OCI-LY3 (cell line): ENCODE data around the gene LMAN2.

Source experiments
- H2AFZ ChIP-seq: fragments of 200-600, 300-600 bp; shearing (Covaris generic); 2 replicates; pipeline ENCODE4 v1.6.0; 2014; ENCODE audit warnings: antibody characterized with exemption, low read depth, low read length
- H3K27ac ChIP-seq: fragments of 200-600, 300-600 bp; sonication (generic); 2 replicates; pipeline ENCODE4 v1.5.1; 2014; ENCODE audit warnings: mild to moderate bottlenecking, low read length, moderate library complexity, mixed read lengths
- H3K27me3 ChIP-seq: fragments of 200-600, 300-600 bp; sonication (generic); 2 replicates; pipeline ENCODE4 v1.6.1; 2014; ENCODE audit warnings: low read depth, low read length, mixed read lengths
- H3K36me3 ChIP-seq: fragments of 200-600, 300-600 bp; sonication (generic); replicated peaks from 2 replicates; pipeline ENCODE3; 2014; ENCODE audit warnings: low read depth, low read length, mixed read lengths
- H3K4me1 ChIP-seq: fragments of 300-600, 200-600 bp; sonication (generic); 2 replicates; pipeline ENCODE4 v1.6.1; 2014; ENCODE audit warnings: low read length, mixed read lengths
- H3K4me2 ChIP-seq: fragments of 200-600, 300-600 bp; sonication (generic); 2 replicates; pipeline ENCODE4 v1.6.1; 2014; ENCODE audit warnings: low read length, mixed read lengths
- H3K4me3 ChIP-seq: fragments of 300-600, 200-600 bp; sonication (generic); 2 replicates; pipeline ENCODE4 v1.5.1; 2014; ENCODE audit warnings: antibody characterized with exemption, mild to moderate bottlenecking, low read length, moderate library complexity
- H3K79me2 ChIP-seq: fragments of 300-600, 200-600 bp; shearing (Covaris generic); 2 replicates; pipeline ENCODE4 v1.6.1; 2014; ENCODE audit warnings: mild to moderate bottlenecking, low read length, mixed read lengths
- H3K9ac ChIP-seq: fragments of 300-600, 200-600 bp; shearing (Covaris generic); 2 replicates; pipeline ENCODE4 v1.6.0; 2014; ENCODE audit warnings: mild to moderate bottlenecking, low read length, moderate library complexity
- H3K9me3 ChIP-seq: fragments of 200-600, 300-600 bp; shearing (Covaris generic); 2 replicates; pipeline ENCODE4 v1.6.1; 2014; ENCODE audit warnings: low read length, mixed read lengths; ENCODE audit not compliant: insufficient read depth
- H4K20me1 ChIP-seq: fragments of 200-600, 300-600 bp; sonication (generic); 2 replicates; pipeline ENCODE4 v1.6.1; 2016; ENCODE audit warnings: low read length, mixed read lengths; ENCODE audit not compliant: insufficient read depth
- CTCF ChIP-seq: fragments of 200-600, 300-600 bp; sonication (generic); IDR thresholded peaks from 2 replicates; pipeline ENCODE4 v1.5.1; 2014; ENCODE audit warnings: antibody characterized with exemption, low read length, low read depth
- EZH2phosphoT487 ChIP-seq: fragments of 200-600 bp; shearing (Covaris generic); IDR thresholded peaks from 2 replicates; pipeline ENCODE4 v1.6.1; 2018; ENCODE audit warnings: antibody characterized with exemption, mixed run types, low read depth

LMAN2 gene

GRCh38 chr5:177392765-177393164, 41.3 kb upstream of the LMAN2 start:
- no peak overlapping the region for H3K4me3 ChIP-seq
- no peak overlapping the region for H3K4me2 ChIP-seq
- no peak overlapping the region for H3K9ac ChIP-seq
- H2AFZ ChIP-seq: no peak overlapping the region
- H3K27me3 ChIP-seq: peaks cover 22% of the 10 kb centered on the region
- H3K9me3 ChIP-seq: no peaks in the 10 kb centered on the region
- no peaks in the 10 kb centered on the region for H3K79me2 ChIP-seq
- H3K4me1 ChIP-seq: peaks cover 23% of the 10 kb centered on the region
- no peak overlapping the region for H3K27ac ChIP-seq
- H3K36me3 ChIP-seq: no peaks in the 10 kb centered on the region
- H4K20me1 ChIP-seq: no peaks in the 10 kb centered on the region
- TF ChIP-seq EZH2phosphoT487 (no peak), CTCF (no peak)

- Histone ChIP-seq H3K4me3 (peak overlapping the region; percentile 23), H4K20me1 (no peaks in the 10 kb centered on the region), H3K27me3 (peaks cover 35% of the 10 kb centered on the region), H2AFZ (peak overlapping the region; percentile 24; the same call in 1 of the 2 replicates), H3K9ac (no peak overlapping the region), H3K9me3 (no peaks in the 10 kb centered on the region), H3K27ac (no peak overlapping the region), H3K79me2 (no peaks in the 10 kb centered on the region), H3K4me1 (peaks cover 23% of the 10 kb centered on the region), H3K4me2 (peak overlapping the region; percentile 58), H3K36me3 (no peaks in the 10 kb centered on the region)
- TF ChIP-seq CTCF: peak; percentile 90
- TF ChIP-seq EZH2phosphoT487: no peak
Observed at GRCh38 chr5:177390363-177391300, 39.2 kb upstream of the LMAN2 start.

- H3K79me2 ChIP-seq: no peaks in the 10 kb centered on the region
- TF ChIP-seq CTCF (no peak), EZH2phosphoT487 (no peak)
- H3K9me3 ChIP-seq: no peaks in the 10 kb centered on the region
- no peak overlapping the region for H3K27ac ChIP-seq
- no peak overlapping the region; the same call in 1 of the 2 replicates for H3K9ac ChIP-seq
- H4K20me1 ChIP-seq: no peaks in the 10 kb centered on the region
- H3K4me3 ChIP-seq: peak overlapping the region; percentile 23
- no peaks in the 10 kb centered on the region for H3K36me3 ChIP-seq
- H2AFZ ChIP-seq: peak overlapping the region; percentile 24; the same call in 1 of the 2 replicates
- H3K4me1 ChIP-seq: peaks cover 23% of the 10 kb centered on the region
- H3K4me2 ChIP-seq: peak overlapping the region; percentile 58
- H3K27me3 ChIP-seq: peaks cover 44% of the 10 kb centered on the region
Observed at GRCh38 chr5:177389241-177390169, 38.0 kb upstream of the LMAN2 start.

- peak overlapping the region; percentile 58 for H3K4me2 ChIP-seq
Observed at GRCh38 chr5:177388521-177389052, 37.1 kb upstream of the LMAN2 start.

More at GRCh38 chr5:177388521-177389052, 37.1 kb upstream of the LMAN2 start:
- Histone ChIP-seq H3K27me3 (peaks cover 50% of the 10 kb centered on the region), H3K79me2 (no peaks in the 10 kb centered on the region), H3K9ac (no peak overlapping the region), H3K36me3 (no peaks in the 10 kb centered on the region), H3K27ac (no peak overlapping the region), H3K4me1 (peaks cover 23% of the 10 kb centered on the region), H3K4me3 (no peak overlapping the region), H4K20me1 (no peaks in the 10 kb centered on the region), H2AFZ (no peak overlapping the region), H3K9me3 (no peaks in the 10 kb centered on the region)
- TF ChIP-seq CTCF (no peak), EZH2phosphoT487 (no peak)
